Measurements from ENCODE around the gene CDHR3. TPM values are rescaled to one million over a fixed set of nuclear protein-coding genes. Genes with fewer than 3 reads are reported as not detected.
"Not testable (repeated sequence)": the region's sequence is repeated elsewhere in the genome, so short reads cannot be mapped to it uniquely, and the experiment has no call there.

CDHR3 gene
- polyA plus RNA-seq, 4 donors, result 4.1 to 24.1 (median 5.4) TPM

DNA sequence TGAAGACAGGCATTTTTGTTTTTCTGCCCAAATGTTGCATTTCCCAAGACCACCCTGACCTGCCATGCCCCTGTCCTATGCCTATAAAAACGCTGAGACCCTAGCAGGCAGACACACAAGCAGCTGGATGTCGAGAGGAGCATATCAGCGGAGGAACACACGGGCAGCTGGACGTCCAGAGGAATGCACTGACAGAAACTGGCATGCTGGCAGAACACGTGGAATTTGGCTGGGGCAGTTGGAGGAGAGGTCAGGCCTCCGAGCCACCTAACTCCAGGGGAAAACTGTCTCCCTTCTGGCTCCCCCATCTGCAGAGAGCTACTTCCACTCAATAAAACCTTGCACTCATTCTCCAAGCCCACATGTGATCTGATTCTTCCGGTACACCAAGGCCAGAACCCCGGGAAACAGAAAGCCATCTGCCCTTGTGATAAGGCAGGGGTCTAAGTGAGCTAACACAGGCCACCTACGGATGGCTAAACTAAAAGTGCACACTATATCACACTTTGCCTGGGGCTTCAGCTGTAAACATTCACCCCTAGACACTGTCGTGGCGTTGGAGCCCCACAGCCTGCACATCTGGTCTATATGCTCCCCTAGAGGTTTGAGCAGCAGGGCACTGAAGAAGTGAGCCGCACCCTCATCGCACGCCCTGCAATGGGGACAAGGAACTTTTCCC, 10.0 kb upstream of the CDHR3 start:
- H3K4me1 ChIP-seq (ENCODE audit: control insufficient read depth in 3 of 3, insufficient read depth in 2 of 3, low read depth in 1 of 3, low read length in 2 of 3), result no peaks in the 10 kb centered on the region
- H3K27me3 ChIP-seq (ENCODE audit: control insufficient read depth in 3 of 3, insufficient read depth in 3 of 3, low read length in 3 of 3), result no peaks in the 10 kb centered on the region
- no peak for FAIRE-seq
- no peak overlapping the region for H3K4me3 ChIP-seq (ENCODE audit: low read depth in 1 of 3, low read length in 3 of 3)
- DNase-seq, result no peak
- H3K9me3 ChIP-seq (ENCODE audit: control insufficient read depth in 2 of 2, insufficient read depth in 1 of 2, low read depth in 1 of 2, low read length in 1 of 2), result peaks cover 0 to 9% of the 10 kb centered on the region in 2 donors
- no peaks in the 10 kb centered on the region for H3K36me3 ChIP-seq (ENCODE audit: control insufficient read depth in 3 of 3, insufficient read depth in 2 of 3, low read depth in 1 of 3, low read length in 3 of 3)
- 76 to 83% (median 82%) methylated on average over 15 of the region's 15 CpGs for WGBS, 3 donors
- H3K27ac ChIP-seq (ENCODE audit: low read depth in 1 of 3, low read length in 2 of 3), result no peak overlapping the region

- Histone ChIP-seq H3K27ac (ENCODE audit: low read depth in 1 of 3, low read length in 2 of 3) (no peak overlapping the region), H3K4me3 (ENCODE audit: low read depth in 1 of 3, low read length in 3 of 3) (no peak overlapping the region), H3K36me3 (ENCODE audit: control insufficient read depth in 3 of 3, insufficient read depth in 2 of 3, low read depth in 1 of 3, low read length in 3 of 3) (no peaks in the 10 kb centered on the region), H3K9me3 (ENCODE audit: control insufficient read depth in 2 of 2, insufficient read depth in 1 of 2, low read depth in 1 of 2, low read length in 1 of 2) (peaks cover 0 to 9% of the 10 kb centered on the region in 2 donors), H3K27me3 (ENCODE audit: control insufficient read depth in 3 of 3, insufficient read depth in 3 of 3, low read length in 3 of 3) (no peaks in the 10 kb centered on the region), H3K4me1 (ENCODE audit: control insufficient read depth in 3 of 3, insufficient read depth in 2 of 3, low read depth in 1 of 3, low read length in 2 of 3) (no peaks in the 10 kb centered on the region)
- FAIRE-seq, result no peak
- 83 to 90% (median 89%) methylated on average over 3 of the region's 3 CpGs for WGBS, 3 donors
- DNase-seq, result no peak
Observed at GRCh38 chr7:105954711-105955110, 8.4 kb upstream of the CDHR3 start.

DNA sequence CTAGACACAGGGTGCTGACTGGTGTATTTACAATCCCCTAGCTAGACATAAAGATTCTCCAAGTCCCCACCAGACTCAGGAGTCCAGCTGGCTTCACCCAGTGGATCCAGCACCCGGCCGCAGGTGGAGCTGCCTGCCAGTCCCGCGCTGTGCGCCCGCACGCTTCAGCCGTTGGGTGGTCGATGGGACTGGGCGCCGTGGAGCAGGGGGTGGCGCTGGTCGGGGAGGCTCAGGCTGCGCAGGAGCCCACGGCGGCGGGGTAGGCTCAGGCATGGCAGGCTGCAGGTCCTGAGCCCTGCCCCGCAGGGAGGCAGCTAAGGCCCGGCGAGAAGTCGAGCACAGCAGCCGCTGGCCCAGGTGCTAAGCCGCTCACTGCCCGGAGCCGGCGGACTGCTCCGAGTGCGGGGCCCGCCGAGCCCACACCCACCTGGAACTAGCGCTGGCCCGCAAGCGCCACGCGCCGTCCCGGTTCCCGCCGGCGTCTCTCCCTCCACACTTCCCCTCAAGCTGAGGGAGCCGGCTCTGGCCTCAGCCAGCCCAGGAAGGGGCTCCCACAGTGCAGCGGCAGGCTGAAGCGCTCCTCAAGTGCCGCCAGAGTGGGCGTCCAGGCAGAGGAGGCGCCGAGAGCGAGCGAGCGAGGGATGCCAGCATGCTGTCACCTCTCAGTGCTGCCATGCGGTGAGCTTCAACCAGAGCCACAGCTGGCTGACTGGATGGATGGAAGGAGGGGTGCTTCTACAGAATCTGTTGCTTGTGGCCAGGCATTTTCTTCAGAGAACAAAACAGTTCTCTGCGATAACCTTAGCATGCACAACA, 7.2 kb upstream of the CDHR3 start:
- H3K36me3 ChIP-seq (ENCODE audit: control insufficient read depth in 3 of 3, insufficient read depth in 2 of 3, low read depth in 1 of 3, low read length in 3 of 3); H3K27ac ChIP-seq (ENCODE audit: low read depth in 1 of 3, low read length in 2 of 3); H3K9me3 ChIP-seq (ENCODE audit: control insufficient read depth in 2 of 2, insufficient read depth in 1 of 2, low read depth in 1 of 2, low read length in 1 of 2); H3K4me3 ChIP-seq (ENCODE audit: low read depth in 1 of 3, low read length in 3 of 3); H3K4me1 ChIP-seq (ENCODE audit: control insufficient read depth in 3 of 3, insufficient read depth in 2 of 3, low read depth in 1 of 3, low read length in 2 of 3); H3K27me3 ChIP-seq (ENCODE audit: control insufficient read depth in 3 of 3, insufficient read depth in 3 of 3, low read length in 3 of 3); FAIRE-seq; DNase-seq: not testable (repeated sequence)
- 86 to 91% (median 87%) methylated on average over 43 to 52 of the region's 52 CpGs for WGBS, 3 donors

- Histone ChIP-seq H3K9me3 (ENCODE audit: control insufficient read depth in 2 of 2, insufficient read depth in 1 of 2, low read depth in 1 of 2, low read length in 1 of 2) (peaks cover 0 to under 1% of the 10 kb centered on the region in 2 donors), H3K36me3 (ENCODE audit: control insufficient read depth in 3 of 3, insufficient read depth in 2 of 3, low read depth in 1 of 3, low read length in 3 of 3) (no peaks in the 10 kb centered on the region), H3K27me3 (ENCODE audit: control insufficient read depth in 3 of 3, insufficient read depth in 3 of 3, low read length in 3 of 3) (peaks cover 0 to 3% (median 0%) of the 10 kb centered on the region in 3 donors), H3K4me3 (ENCODE audit: low read depth in 1 of 3, low read length in 3 of 3) (no peak overlapping the region), H3K4me1 (ENCODE audit: control insufficient read depth in 3 of 3, insufficient read depth in 2 of 3, low read depth in 1 of 3, low read length in 2 of 3) (no peaks in the 10 kb centered on the region), H3K27ac (ENCODE audit: low read depth in 1 of 3, low read length in 2 of 3) (no peak overlapping the region)
- DNase-seq, result no peak
- WGBS, 3 donors, result 62 to 79% (median 72%) methylated on average over 3 of the region's 3 CpGs
- FAIRE-seq, result no peak
Observed at GRCh38 chr7:105958012-105958411, 5.1 kb upstream of the CDHR3 start.

- DNase-seq (no peak), FAIRE-seq (no peak)
- 85 to 91% (median 87%) methylated on average over 7 of the region's 7 CpGs for WGBS, 3 donors
- peaks cover 0 to 3% (median 0%) of the 10 kb centered on the region in 3 donors for H3K27me3 ChIP-seq (ENCODE audit: control insufficient read depth in 3 of 3, insufficient read depth in 3 of 3, low read length in 3 of 3)
- no peak overlapping the region for H3K27ac ChIP-seq (ENCODE audit: low read depth in 1 of 3, low read length in 2 of 3)
- H3K9me3 ChIP-seq (ENCODE audit: control insufficient read depth in 2 of 2, insufficient read depth in 1 of 2, low read depth in 1 of 2, low read length in 1 of 2), result no peaks in the 10 kb centered on the region
- no peaks in the 10 kb centered on the region for H3K4me1 ChIP-seq (ENCODE audit: control insufficient read depth in 3 of 3, insufficient read depth in 2 of 3, low read depth in 1 of 3, low read length in 2 of 3)
- no peak overlapping the region for H3K4me3 ChIP-seq (ENCODE audit: low read depth in 1 of 3, low read length in 3 of 3)
- no peaks in the 10 kb centered on the region for H3K36me3 ChIP-seq (ENCODE audit: control insufficient read depth in 3 of 3, insufficient read depth in 2 of 3, low read depth in 1 of 3, low read length in 3 of 3)
Observed at GRCh38 chr7:105962353-105962752, 711 bp upstream of the CDHR3 start.

- H3K4me3 ChIP-seq (ENCODE audit: low read depth in 1 of 3, low read length in 3 of 3), result no peak overlapping the region
- H3K9me3 ChIP-seq (ENCODE audit: control insufficient read depth in 2 of 2, insufficient read depth in 1 of 2, low read depth in 1 of 2, low read length in 1 of 2), result no peaks in the 10 kb centered on the region
- H3K27me3 ChIP-seq (ENCODE audit: control insufficient read depth in 3 of 3, insufficient read depth in 3 of 3, low read length in 3 of 3), result no peaks in the 10 kb centered on the region
- FAIRE-seq (no peak), DNase-seq (no peak)
- no peaks in the 10 kb centered on the region for H3K36me3 ChIP-seq (ENCODE audit: control insufficient read depth in 3 of 3, insufficient read depth in 2 of 3, low read depth in 1 of 3, low read length in 3 of 3)
- WGBS, 3 donors, result 85 to 97% (median 85%) methylated on average over 2 of the region's 2 CpGs
- no peak overlapping the region for H3K27ac ChIP-seq (ENCODE audit: low read depth in 1 of 3, low read length in 2 of 3)
- no peaks in the 10 kb centered on the region for H3K4me1 ChIP-seq (ENCODE audit: control insufficient read depth in 3 of 3, insufficient read depth in 2 of 3, low read depth in 1 of 3, low read length in 2 of 3)
Observed at GRCh38 chr7:105971845-105972244, 8.8 kb downstream of the CDHR3 start.

DNA sequence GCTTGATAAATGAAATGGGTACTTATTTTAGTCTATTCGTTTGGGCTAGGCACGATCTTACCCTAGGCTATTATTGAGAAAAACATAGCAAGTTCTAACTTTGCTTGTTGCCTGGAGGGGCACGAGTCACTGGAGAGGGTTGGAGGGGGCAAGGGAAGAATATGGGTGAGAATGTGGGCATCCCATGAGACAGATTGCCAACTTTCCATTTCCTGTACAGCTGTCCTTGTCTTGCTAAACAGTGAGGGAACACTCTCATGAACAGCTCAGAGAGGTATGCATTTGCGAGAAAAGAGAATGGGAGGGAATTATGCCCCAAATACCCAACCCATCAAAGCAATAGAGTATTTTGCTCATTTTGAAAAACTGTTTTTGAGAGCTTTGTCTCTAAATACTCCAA, 9.2 kb downstream of the CDHR3 start:
- 59 to 82% (median 64%) methylated on average over 4 of the region's 4 CpGs for WGBS, 3 donors
- no peaks in the 10 kb centered on the region for H3K4me1 ChIP-seq (ENCODE audit: control insufficient read depth in 3 of 3, insufficient read depth in 2 of 3, low read depth in 1 of 3, low read length in 2 of 3)
- no peak overlapping the region for H3K27ac ChIP-seq (ENCODE audit: low read depth in 1 of 3, low read length in 2 of 3)
- H3K9me3 ChIP-seq (ENCODE audit: control insufficient read depth in 2 of 2, insufficient read depth in 1 of 2, low read depth in 1 of 2, low read length in 1 of 2), result no peaks in the 10 kb centered on the region
- DNase-seq, result no peak
- no peak overlapping the region for H3K4me3 ChIP-seq (ENCODE audit: low read depth in 1 of 3, low read length in 3 of 3)
- no peaks in the 10 kb centered on the region for H3K36me3 ChIP-seq (ENCODE audit: control insufficient read depth in 3 of 3, insufficient read depth in 2 of 3, low read depth in 1 of 3, low read length in 3 of 3)
- H3K27me3 ChIP-seq (ENCODE audit: control insufficient read depth in 3 of 3, insufficient read depth in 3 of 3, low read length in 3 of 3), result no peaks in the 10 kb centered on the region
- FAIRE-seq, result no peak

- DNase-seq (no peak), FAIRE-seq (no peak)
- no peaks in the 10 kb centered on the region for H3K27me3 ChIP-seq (ENCODE audit: control insufficient read depth in 3 of 3, insufficient read depth in 3 of 3, low read length in 3 of 3)
- H3K36me3 ChIP-seq (ENCODE audit: control insufficient read depth in 3 of 3, insufficient read depth in 2 of 3, low read depth in 1 of 3, low read length in 3 of 3), result no peaks in the 10 kb centered on the region
- 78 to 88% (median 84%) methylated on average over 5 of the region's 5 CpGs for WGBS, 3 donors
- no peak overlapping the region for H3K27ac ChIP-seq (ENCODE audit: low read depth in 1 of 3, low read length in 2 of 3)
- no peaks in the 10 kb centered on the region for H3K9me3 ChIP-seq (ENCODE audit: control insufficient read depth in 2 of 2, insufficient read depth in 1 of 2, low read depth in 1 of 2, low read length in 1 of 2)
- H3K4me1 ChIP-seq (ENCODE audit: control insufficient read depth in 3 of 3, insufficient read depth in 2 of 3, low read depth in 1 of 3, low read length in 2 of 3), result no peaks in the 10 kb centered on the region
- H3K4me3 ChIP-seq (ENCODE audit: low read depth in 1 of 3, low read length in 3 of 3), result no peak overlapping the region
Observed at GRCh38 chr7:105974471-105974870, 11.4 kb downstream of the CDHR3 start.

Data from small intestine (tissue), 7 donors.